Fibroblast of mammary gland (primary cell): ENCODE measurements around the gene REELD1.

Experiments used
- DNase-seq: peaks from one replicate; pipeline ENCODE4 v3.0.0-alpha.2; 2010; ENCODE audit warnings: low read depth
- H3K4me3 ChIP-seq: 2 replicates; pipeline ENCODE4 v1.5.1; 2011; ENCODE audit warnings: low read depth, mild to moderate bottlenecking, low read length, moderate library complexity; ENCODE audit not compliant: control insufficient read depth
- CTCF ChIP-seq: conservative IDR thresholded peaks from 2 replicates; pipeline ENCODE4 v1.5.1; 2011; ENCODE audit warnings: low read depth, low read length, inconsistent platforms; ENCODE audit not compliant: control insufficient read depth, insufficient read depth

REELD1 gene

GRCh38 chr4:146179784-146180370 lies 34.5 kb upstream of the REELD1 start:
- no peak overlapping the region for H3K4me3 ChIP-seq
- no peak for TF ChIP-seq CTCF
- peak; percentile 25 for DNase-seq

GRCh38 chr4:146182443-146182842 lies 31.9 kb upstream of the REELD1 start:
- no peak for TF ChIP-seq CTCF
- H3K4me3 ChIP-seq = no peak overlapping the region
- no peak for DNase-seq

DNA sequence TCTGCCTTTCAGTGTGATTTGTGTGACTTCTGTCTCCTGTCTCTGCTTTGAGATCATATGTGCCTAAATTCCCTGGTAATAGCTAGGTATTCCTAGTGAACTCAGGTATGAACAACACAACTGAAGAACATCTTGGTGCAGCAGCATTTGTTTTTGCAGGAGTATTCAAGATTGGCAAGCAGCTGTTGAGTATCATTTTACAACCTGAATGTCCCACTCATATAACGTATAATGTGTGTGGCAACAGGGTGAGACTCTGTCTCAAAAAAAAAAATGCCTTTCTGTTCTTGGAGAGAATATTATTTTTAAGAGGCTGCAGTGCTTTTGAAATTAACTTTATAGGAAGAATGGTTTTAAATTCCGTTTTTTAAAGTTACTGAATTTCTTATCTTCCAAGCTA lies 31.1 kb upstream of the REELD1 start:
- no peak for DNase-seq
- TF ChIP-seq CTCF = no peak
- H3K4me3 ChIP-seq = no peak overlapping the region

DNA sequence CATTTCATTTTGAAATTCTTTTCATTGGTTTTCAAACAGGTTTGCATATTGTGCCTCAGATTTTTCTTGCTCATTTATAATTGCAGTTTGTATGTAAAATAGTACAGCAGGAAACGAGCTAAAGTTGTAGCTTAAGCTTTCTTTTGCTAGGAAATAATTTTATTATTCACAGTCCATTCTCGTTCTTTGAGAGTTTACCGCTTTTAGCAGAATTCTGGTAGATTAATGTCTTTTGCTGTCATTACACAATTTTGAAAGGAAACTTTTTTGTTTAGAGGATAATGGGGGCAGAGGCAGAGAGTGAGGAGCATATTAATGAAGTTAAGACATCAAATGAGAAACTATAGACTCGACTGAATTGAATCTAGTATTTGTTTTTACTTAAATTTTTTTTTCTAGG lies 28.3 kb upstream of the REELD1 start:
- no peak for DNase-seq
- no peak for TF ChIP-seq CTCF
- H3K4me3 ChIP-seq = no peak overlapping the region

- TF ChIP-seq CTCF = no peak
- no peak overlapping the region for H3K4me3 ChIP-seq
- DNase-seq = no peak
Observed at GRCh38 chr4:146186596-146186995, 27.7 kb upstream of the REELD1 start.

DNA sequence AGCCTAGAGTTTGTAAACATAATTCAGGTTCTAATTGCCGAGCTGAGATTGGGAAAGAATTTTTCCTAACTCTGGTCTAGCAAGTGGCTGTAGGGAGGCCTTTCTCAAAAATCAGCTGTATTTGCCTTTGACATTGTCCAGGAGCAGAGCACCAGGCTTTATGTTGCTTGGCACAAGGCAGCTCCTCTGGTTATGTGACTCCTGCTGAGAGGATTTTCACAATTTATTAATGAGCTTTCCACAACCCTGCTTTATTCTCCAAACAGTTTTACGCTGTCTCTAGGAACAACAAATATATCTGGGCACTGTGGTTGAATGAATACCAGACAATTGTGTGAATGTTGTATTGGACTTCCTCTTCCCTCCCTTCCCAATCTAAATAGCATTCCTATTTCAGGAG lies 23.9 kb upstream of the REELD1 start:
- H3K4me3 ChIP-seq = no peak overlapping the region
- DNase-seq = no peak
- TF ChIP-seq CTCF = no peak
